ENCODE results near the gene KRT23. TPM values are rescaled to one million over a fixed set of nuclear protein-coding genes. Genes with fewer than 3 reads are reported as not detected.

The KRT23 gene
- total and polyA plus RNA-seq, 2 of the 13 experiments (the other 11 are each of a cell fraction or from before 2014, with no cell fraction given), result 24.7 to 51.1 TPM

DNA sequence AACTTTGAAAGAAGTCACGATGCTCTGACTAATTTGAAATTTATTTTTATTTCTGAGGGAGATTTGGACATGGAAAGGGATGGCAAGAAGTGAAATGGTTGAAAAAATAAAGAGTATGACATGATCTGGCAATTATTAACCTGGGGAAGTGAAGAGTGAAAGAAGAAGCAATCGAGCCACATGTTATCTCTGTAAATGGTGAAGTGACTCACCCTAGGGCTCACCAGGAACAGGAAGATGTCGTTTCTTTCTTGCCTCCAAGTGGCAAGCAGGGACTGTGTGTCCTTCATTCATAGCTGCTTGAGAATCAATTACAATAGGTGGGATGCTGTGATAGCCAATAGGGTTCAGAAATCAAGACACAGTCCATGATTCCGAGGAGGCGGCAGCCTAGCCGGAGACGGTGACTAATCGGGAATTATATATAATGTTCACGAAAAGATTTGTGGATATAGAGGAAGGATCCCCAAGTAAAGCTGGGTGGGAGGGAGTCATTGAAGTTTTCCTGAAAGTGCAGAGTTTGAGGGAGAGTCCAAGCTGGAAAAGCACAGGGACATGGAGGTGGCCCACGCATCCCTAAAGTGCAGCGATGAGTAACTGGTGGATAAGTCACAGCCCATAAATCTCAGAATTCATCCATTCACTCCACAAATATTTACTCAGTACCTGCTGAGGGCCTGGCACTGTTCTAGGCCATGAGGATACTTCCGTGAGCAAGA, 34.2 kb downstream of the KRT23 start (continued):
- TF ChIP-seq ARID2 (CRISPR knock-in tag; IDR thresholded peaks at IDR 0.05; ENCODE audit: borderline replicate concordance), result no peak
- no peak for TF ChIP-seq ZKSCAN5 (CRISPR knock-in tag; IDR thresholded peaks at IDR 0.05)
- no peak for TF ChIP-seq ERF (CRISPR knock-in tag; IDR thresholded peaks at IDR 0.05)
- TF ChIP-seq NKX3-1 (CRISPR knock-in tag; IDR thresholded peaks at IDR 0.05), result no peak
- no peak for TF ChIP-seq ZNF563 (CRISPR knock-in tag; IDR thresholded peaks at IDR 0.05)
- TF ChIP-seq ZNF562 (CRISPR knock-in tag; IDR thresholded peaks at IDR 0.05; ENCODE audit: borderline replicate concordance), result no peak
- TF ChIP-seq, protein P1, sequence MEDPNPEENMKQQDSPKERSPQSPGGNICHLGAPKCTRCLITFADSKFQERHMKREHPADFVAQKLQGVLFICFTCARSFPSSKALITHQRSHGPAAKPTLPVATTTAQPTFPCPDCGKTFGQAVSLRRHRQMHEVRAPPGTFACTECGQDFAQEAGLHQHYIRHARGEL (CRISPR knock-in tag; IDR thresholded peaks at IDR 0.05), result no peak
- TF ChIP-seq, protein P2, sequence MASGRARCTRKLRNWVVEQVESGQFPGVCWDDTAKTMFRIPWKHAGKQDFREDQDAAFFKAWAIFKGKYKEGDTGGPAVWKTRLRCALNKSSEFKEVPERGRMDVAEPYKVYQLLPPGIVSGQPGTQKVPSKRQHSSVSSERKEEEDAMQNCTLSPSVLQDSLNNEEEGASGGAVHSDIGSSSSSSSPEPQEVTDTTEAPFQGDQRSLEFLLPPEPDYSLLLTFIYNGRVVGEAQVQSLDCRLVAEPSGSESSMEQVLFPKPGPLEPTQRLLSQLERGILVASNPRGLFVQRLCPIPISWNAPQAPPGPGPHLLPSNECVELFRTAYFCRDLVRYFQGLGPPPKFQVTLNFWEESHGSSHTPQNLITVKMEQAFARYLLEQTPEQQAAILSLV (CRISPR knock-in tag; IDR thresholded peaks at IDR 0.05; ENCODE audit: borderline replicate concordance), result no peak
- TF ChIP-seq, protein P3, sequence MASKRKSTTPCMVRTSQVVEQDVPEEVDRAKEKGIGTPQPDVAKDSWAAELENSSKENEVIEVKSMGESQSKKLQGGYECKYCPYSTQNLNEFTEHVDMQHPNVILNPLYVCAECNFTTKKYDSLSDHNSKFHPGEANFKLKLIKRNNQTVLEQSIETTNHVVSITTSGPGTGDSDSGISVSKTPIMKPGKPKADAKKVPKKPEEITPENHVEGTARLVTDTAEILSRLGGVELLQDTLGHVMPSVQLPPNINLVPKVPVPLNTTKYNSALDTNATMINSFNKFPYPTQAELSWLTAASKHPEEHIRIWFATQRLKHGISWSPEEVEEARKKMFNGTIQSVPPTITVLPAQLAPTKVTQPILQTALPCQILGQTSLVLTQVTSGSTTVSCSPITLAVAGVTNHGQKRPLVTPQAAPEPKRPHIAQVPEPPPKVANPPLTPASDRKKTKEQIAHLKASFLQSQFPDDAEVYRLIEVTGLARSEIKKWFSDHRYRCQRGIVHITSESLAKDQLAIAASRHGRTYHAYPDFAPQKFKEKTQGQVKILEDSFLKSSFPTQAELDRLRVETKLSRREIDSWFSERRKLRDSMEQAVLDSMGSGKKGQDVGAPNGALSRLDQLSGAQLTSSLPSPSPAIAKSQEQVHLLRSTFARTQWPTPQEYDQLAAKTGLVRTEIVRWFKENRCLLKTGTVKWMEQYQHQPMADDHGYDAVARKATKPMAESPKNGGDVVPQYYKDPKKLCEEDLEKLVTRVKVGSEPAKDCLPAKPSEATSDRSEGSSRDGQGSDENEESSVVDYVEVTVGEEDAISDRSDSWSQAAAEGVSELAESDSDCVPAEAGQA (IDR thresholded peaks at IDR 0.05; ENCODE audit: low read depth), result peak; percentile 51; the same call in 1 of the 2 replicates
- TF ChIP-seq, protein P3 (CRISPR knock-in tag; IDR thresholded peaks at IDR 0.05; ENCODE audit: borderline replicate concordance), result no peak
- no peak for TF ChIP-seq ATF7 (IDR thresholded peaks at IDR 0.05)
- no peak for TF ChIP-seq ATF7 (CRISPR knock-in tag; IDR thresholded peaks at IDR 0.05)
- TF ChIP-seq, protein P4, sequence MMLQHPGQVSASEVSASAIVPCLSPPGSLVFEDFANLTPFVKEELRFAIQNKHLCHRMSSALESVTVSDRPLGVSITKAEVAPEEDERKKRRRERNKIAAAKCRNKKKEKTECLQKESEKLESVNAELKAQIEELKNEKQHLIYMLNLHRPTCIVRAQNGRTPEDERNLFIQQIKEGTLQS (CRISPR knock-in tag; IDR thresholded peaks at IDR 0.05), result no peak; the same call in 1 of the 2 replicates
- TF ChIP-seq ATF1 (CRISPR knock-in tag; IDR thresholded peaks at IDR 0.05), result no peak
- no peak for TF ChIP-seq POLR2AphosphoS5 (IDR thresholded peaks at IDR 0.05; ENCODE audit: low read depth, low read length)
- TF ChIP-seq U2AF1 (optimal IDR thresholded peaks at IDR 0.05; ENCODE audit: low read depth, low read length), result no peak
- TF ChIP-seq, protein P5, sequence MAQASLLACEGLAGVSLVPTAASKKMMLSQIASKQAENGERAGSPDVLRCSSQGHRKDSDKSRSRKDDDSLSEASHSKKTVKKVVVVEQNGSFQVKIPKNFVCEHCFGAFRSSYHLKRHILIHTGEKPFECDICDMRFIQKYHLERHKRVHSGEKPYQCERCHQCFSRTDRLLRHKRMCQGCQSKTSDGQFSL (CRISPR knock-in tag; IDR thresholded peaks at IDR 0.05), result no peak
- TF ChIP-seq ZZZ3 (CRISPR knock-in tag; IDR thresholded peaks at IDR 0.05; ENCODE audit: borderline replicate concordance), result no peak
- peak in 1 of 2 experiments; percentile 75; a peak in 2 of 4 replicates for TF ChIP-seq EP300 (IDR thresholded peaks at IDR 0.05; ENCODE audit: low read depth in 2 of 2, low read length in 2 of 2)
- TF ChIP-seq EP300 (CRISPR knock-in tag; IDR thresholded peaks at IDR 0.05; ENCODE audit: borderline replicate concordance), result no peak
- TF ChIP-seq TCF7L2 (IDR thresholded peaks at IDR 0.05; ENCODE audit: low read depth, low read length), result no peak
- peak; percentile 90 for TF ChIP-seq GFI1 (CRISPR knock-in tag; IDR thresholded peaks at IDR 0.05; ENCODE audit: borderline replicate concordance)
